ENCODE results near the gene PRG3. TPM values are rescaled to one million over a fixed set of nuclear protein-coding genes. Genes with fewer than 3 reads are reported as not detected.

PRG3 gene
- total RNA-seq, 1 donor from 2014 or later, result not detected

DNA sequence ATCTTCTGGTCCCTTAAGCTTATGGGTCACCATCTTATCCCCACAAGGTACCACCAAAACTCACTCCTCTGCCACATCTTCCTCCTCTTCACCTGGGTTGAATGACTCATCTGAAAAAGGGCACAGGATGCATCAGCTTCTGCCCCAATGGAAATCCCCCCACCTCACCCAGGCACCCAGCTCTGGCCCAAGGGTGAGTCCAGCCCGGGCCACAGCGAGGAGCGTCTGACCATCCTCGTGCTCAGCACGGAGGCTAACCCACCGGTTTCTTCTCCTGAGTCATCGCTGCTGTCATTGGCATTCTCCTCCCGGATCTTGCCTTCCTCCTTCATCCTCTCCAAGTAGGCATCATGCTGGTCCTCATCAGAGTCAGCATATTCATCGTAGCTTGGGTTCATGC lies 50.9 kb downstream of the PRG3 start:
- no peak for DNase-seq (ENCODE audit: low read depth)
- TF ChIP-seq, protein P1, sequence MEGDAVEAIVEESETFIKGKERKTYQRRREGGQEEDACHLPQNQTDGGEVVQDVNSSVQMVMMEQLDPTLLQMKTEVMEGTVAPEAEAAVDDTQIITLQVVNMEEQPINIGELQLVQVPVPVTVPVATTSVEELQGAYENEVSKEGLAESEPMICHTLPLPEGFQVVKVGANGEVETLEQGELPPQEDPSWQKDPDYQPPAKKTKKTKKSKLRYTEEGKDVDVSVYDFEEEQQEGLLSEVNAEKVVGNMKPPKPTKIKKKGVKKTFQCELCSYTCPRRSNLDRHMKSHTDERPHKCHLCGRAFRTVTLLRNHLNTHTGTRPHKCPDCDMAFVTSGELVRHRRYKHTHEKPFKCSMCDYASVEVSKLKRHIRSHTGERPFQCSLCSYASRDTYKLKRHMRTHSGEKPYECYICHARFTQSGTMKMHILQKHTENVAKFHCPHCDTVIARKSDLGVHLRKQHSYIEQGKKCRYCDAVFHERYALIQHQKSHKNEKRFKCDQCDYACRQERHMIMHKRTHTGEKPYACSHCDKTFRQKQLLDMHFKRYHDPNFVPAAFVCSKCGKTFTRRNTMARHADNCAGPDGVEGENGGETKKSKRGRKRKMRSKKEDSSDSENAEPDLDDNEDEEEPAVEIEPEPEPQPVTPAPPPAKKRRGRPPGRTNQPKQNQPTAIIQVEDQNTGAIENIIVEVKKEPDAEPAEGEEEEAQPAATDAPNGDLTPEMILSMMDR (IDR thresholded peaks at IDR 0.05; ENCODE audit: insufficient read depth, low read length, poor library complexity, severe bottlenecking), result no peak
- H3K36me3 ChIP-seq (ENCODE audit: control insufficient read depth, insufficient read depth, low read length), result no peaks in the 10 kb centered on the region
- H3K27me3 ChIP-seq (ENCODE audit: control insufficient read depth, insufficient read depth, low read length), result no peaks in the 10 kb centered on the region
- H3K4me3 ChIP-seq (ENCODE audit: low read depth, low read length), result no peak overlapping the region

DNA sequence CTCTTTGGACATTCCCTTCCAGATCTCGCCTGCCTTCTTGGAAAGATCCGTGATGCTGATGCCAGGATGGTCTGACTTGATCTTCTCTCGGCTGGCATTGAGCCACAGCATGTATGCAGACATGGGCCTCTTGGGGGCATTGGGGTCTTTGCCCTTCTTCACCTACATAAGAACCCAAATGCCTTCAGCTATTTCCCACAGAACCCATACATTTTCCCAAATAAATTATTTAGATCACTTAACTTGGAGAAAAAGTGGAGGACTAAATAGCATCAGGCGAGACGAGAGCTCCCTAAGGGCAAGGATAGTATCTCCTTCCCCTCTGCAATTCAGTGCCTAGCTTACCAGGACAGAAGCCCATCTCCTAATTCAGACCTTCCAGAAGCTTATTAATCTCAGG lies 53.2 kb downstream of the PRG3 start:
- Histone ChIP-seq H3K27me3 (ENCODE audit: control insufficient read depth, insufficient read depth, low read length) (no peaks in the 10 kb centered on the region), H3K4me3 (ENCODE audit: low read depth, low read length) (no peak overlapping the region), H3K36me3 (ENCODE audit: control insufficient read depth, insufficient read depth, low read length) (no peaks in the 10 kb centered on the region)
- TF ChIP-seq, protein P1 (IDR thresholded peaks at IDR 0.05; ENCODE audit: insufficient read depth, low read length, poor library complexity, severe bottlenecking), result no peak
- DNase-seq (ENCODE audit: low read depth), result no peak

Other genes starting within 250 kb of the PRG3 start
- gene LRRC55, start 199.2 kb downstream of the PRG3 start, total RNA-seq, result under 0.01 and 0.04 TPM in 2 replicates
- gene APLNR, start 143.9 kb downstream of the PRG3 start, total RNA-seq, result not detected in 2 replicates
- gene TNKS1BP1, start 56.2 kb downstream of the PRG3 start, total RNA-seq, result 91.1 and 93.2 TPM in 2 replicates
- 129 and 156 TPM in 2 replicates for gene SSRP1, start 45.3 kb downstream of the PRG3 start, total RNA-seq
- not detected in 2 replicates for gene P2RX3, start 42.8 kb downstream of the PRG3 start, total RNA-seq
- 0.33 TPM in 1 of 2 replicates, not detected in the other for gene PRG2, start 9.5 kb upstream of the PRG3 start, total RNA-seq
- 108 and 155 TPM in 2 replicates for gene SLC43A3, start 46.0 kb upstream of the PRG3 start, total RNA-seq
- 0.48 and 0.67 TPM in 2 replicates for gene RTN4RL2, start 79.4 kb upstream of the PRG3 start, total RNA-seq
- 12.5 and 16.7 TPM in 2 replicates for gene SLC43A1, start 134.6 kb upstream of the PRG3 start, total RNA-seq
- 49.6 and 66.4 TPM in 2 replicates for gene TIMM10, start 149.6 kb upstream of the PRG3 start, total RNA-seq
- gene SMTNL1, start 156.4 kb upstream of the PRG3 start, total RNA-seq, result not detected in 2 replicates
- gene UBE2L6, start 186.5 kb upstream of the PRG3 start, total RNA-seq, result 44.0 and 47.1 TPM in 2 replicates
- gene SERPING1, start 216.5 kb upstream of the PRG3 start, total RNA-seq, result 18.2 and 21.6 TPM in 2 replicates

Data from kidney epithelial cell (primary cell).